ENCODE data around the gene RBPMS2.

GRCh38 chr15:64763874-64764273 lies 11.5 kb downstream of the RBPMS2 start:
- TF ChIP-seq, protein P1, sequence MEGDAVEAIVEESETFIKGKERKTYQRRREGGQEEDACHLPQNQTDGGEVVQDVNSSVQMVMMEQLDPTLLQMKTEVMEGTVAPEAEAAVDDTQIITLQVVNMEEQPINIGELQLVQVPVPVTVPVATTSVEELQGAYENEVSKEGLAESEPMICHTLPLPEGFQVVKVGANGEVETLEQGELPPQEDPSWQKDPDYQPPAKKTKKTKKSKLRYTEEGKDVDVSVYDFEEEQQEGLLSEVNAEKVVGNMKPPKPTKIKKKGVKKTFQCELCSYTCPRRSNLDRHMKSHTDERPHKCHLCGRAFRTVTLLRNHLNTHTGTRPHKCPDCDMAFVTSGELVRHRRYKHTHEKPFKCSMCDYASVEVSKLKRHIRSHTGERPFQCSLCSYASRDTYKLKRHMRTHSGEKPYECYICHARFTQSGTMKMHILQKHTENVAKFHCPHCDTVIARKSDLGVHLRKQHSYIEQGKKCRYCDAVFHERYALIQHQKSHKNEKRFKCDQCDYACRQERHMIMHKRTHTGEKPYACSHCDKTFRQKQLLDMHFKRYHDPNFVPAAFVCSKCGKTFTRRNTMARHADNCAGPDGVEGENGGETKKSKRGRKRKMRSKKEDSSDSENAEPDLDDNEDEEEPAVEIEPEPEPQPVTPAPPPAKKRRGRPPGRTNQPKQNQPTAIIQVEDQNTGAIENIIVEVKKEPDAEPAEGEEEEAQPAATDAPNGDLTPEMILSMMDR (conservative IDR thresholded peaks at IDR 0.05 in 1 of 2, IDR thresholded peaks at IDR 0.05 in 1 of 2; ENCODE audit: low read depth in 1 of 2, low read length in 2 of 2): no peak
- no peak for TF ChIP-seq EZH2 (IDR thresholded peaks at IDR 0.05; ENCODE audit: low read length, missing control alignments)
